HG03135 (cell line): ENCODE measurements around the gene MFRP.

ENCODE experiments used
- ATAC-seq: cut with Tn5 transposase; IDR thresholded peaks from one replicate; pipeline ENCODE4 v1.9.1; 2021; ENCODE audit warnings: mild to moderate bottlenecking, moderate library complexity; ENCODE audit not compliant: unreplicated experiment

MFRP gene

GRCh38 chr11:119338965-119339588 is 7.4 kb downstream of the MFRP start:
- ATAC-seq: no peak

- ATAC-seq: no peak
These were observed 8.1 kb downstream of the MFRP start for GRCh38 chr11:119338318-119338890.

- no peak for ATAC-seq
These were observed 8.8 kb downstream of the MFRP start for GRCh38 chr11:119337581-119338317.

GRCh38 chr11:119336744-119337469 is 9.6 kb downstream of the MFRP start:
- no peak for ATAC-seq

GRCh38 chr11:119335655-119336543 is 10.6 kb downstream of the MFRP start:
- no peak for ATAC-seq

- no peak for ATAC-seq
These were observed 11.3 kb downstream of the MFRP start for GRCh38 chr11:119335091-119335654.

GRCh38 chr11:119334174-119334930 is 12.2 kb downstream of the MFRP start, which contains the start of gene RNF26:
TSS of gene RNF26 (plus strand) at chr11:119334527. CDS start at chr11:119335123, 596 bp downstream.
- peak; percentile 93 for ATAC-seq

GRCh38 chr11:119332111-119332765 is 14.3 kb downstream of the MFRP start:
- ATAC-seq: no peak

- no peak for ATAC-seq
These were observed 16.3 kb downstream of the MFRP start for GRCh38 chr11:119330237-119330636.

- ATAC-seq: no peak
These were observed 17.2 kb downstream of the MFRP start for GRCh38 chr11:119329320-119329719.

- no peak for ATAC-seq
These were observed 22.3 kb downstream of the MFRP start for GRCh38 chr11:119324189-119324588.

GRCh38 chr11:119323532-119324033 is 22.9 kb downstream of the MFRP start:
- ATAC-seq: no peak

- ATAC-seq: no peak
These were observed 23.5 kb downstream of the MFRP start for GRCh38 chr11:119322921-119323531.

GRCh38 chr11:119322360-119322739 is 24.2 kb downstream of the MFRP start:
- no peak for ATAC-seq

GRCh38 chr11:119320776-119321524 is 25.6 kb downstream of the MFRP start:
- ATAC-seq: peak; percentile 67

- ATAC-seq: no peak
These were observed 26.2 kb downstream of the MFRP start for GRCh38 chr11:119320240-119320775.

GRCh38 chr11:119319700-119320239 is 26.7 kb downstream of the MFRP start:
- no peak for ATAC-seq
